Ovary (tissue), 9 donors: ENCODE data around the gene CAVIN1. TPM values are rescaled to one million over a fixed set of nuclear protein-coding genes. Genes with fewer than 3 reads are reported as not detected.
"Not testable (repeated sequence)": the region's sequence is repeated elsewhere in the genome, so short reads cannot be mapped to it uniquely, and the experiment has no call there.

Source experiments
- DNase-seq, 5 donors: peaks; one replicate each; pipeline ENCODE4 v3.0.0-alpha.2; 2019 to 2020
- H3K27ac ChIP-seq, 2 donors: fragments of 200-600 bp; one replicate each; pipeline versions ENCODE4 v1.5.1 to v1.8.0; 2019 to 2022
- H3K27me3 ChIP-seq: fragments of 200-600 bp; one replicate; pipeline ENCODE4 v1.8.0; 2022
- H3K36me3 ChIP-seq: fragments of 200-600 bp; sonication (generic); one replicate; pipeline ENCODE4 v1.5.1; 2019
- H3K4me1 ChIP-seq: one replicate; pipeline ENCODE4 v1.8.1; 2013; ENCODE audit warnings: mild to moderate bottlenecking, moderate library complexity; ENCODE audit not compliant: insufficient read depth
- H3K4me3 ChIP-seq: fragments of 200-600 bp; sonication (generic); one replicate; pipeline ENCODE4 v1.5.1; 2017
- H3K9me3 ChIP-seq, 2 donors: fragments of 200-600 bp in 1 of 2; sonication (generic) in 1 of 2; one replicate each; pipeline versions ENCODE4 v1.5.1 to v1.8.1; 2013 to 2019; ENCODE audit warnings: mild to moderate bottlenecking in 1 of 2, moderate library complexity in 1 of 2
- EP300 ChIP-seq: sonication (generic); formaldehyde crosslinking; IDR thresholded peaks from one replicate; pipeline ENCODE4 v1.6.1; 2017; ENCODE audit warnings: antibody characterized with exemption
- POLR2A ChIP-seq: fragments of 450-650 bp; IDR thresholded peaks from one replicate; pipeline ENCODE4 v1.6.1; 2017; ENCODE audit warnings: antibody characterized with exemption, mild to moderate bottlenecking, moderate library complexity
- WGBS, 3 donors: extraction: QIAGEN DNeasy Blood & Tissue Kit in 1 of 3; methylation state at CpG; one replicate each; pipeline versions ENCODE4 v1.1.5 to v1.1.7; 2013 to 2017; 5-methylcytosine and 5-hydroxymethylcytosine counted together
- intact Hi-C, 4 donors: fragments of 100-400 bp; cut with DNase I; formaldehyde crosslinking; loops; one replicate each; pipeline versions ENCODE4 v1.11.0 to v1.15.1; 2022 to 2023
- polyA plus RNA-seq, 2 donors: library from polyadenylated mRNA; stranded (reverse); fragments of 200-250 nt in 1 of 2; fragments of 350-450 nt in 1 of 2; fragmentation: Illumina TruSeq in 1 of 2; extraction: RNeasy Lipid Tissue Mini Kit (QIAGEN cat#74804) in 1 of 2; gene quantifications; one replicate each; pipeline ENCODE4 v1.2.3, GENCODE V29; 2013 to 2014
- total RNA-seq, 7 donors: library from RNA; depleted of rRNA in 2 of 7; stranded (reverse); fragments of >200 nt in 2 of 7; fragmentation: NEBNext Ultra II Directional in 3 of 7; extraction: Animal tissue kit (Norgen Biotek cat#: 25700) in 3 of 7; gene quantifications; one replicate each; pipeline versions ENCODE4 v1.1.0 to v1.2.4, GENCODE V29; 2016 to 2023
- TF ChIP-seq, protein P1 (sequence below), 3 donors: fragments of 450-650 bp in 2 of 3; fragments of 200-600 bp in 1 of 3; IDR thresholded peaks; one replicate each; pipeline versions ENCODE4 v1.5.1 to v1.8.0; 2016 to 2022; ENCODE audit warnings: antibody characterized with exemption in 3 of 3, mild to moderate bottlenecking in 1 of 3
- donor health status: DM: no; HTN: no; CAD: no; lungs with moderate emphysema.
- donor health status: DM: no; HTN: no; CAD: no.
- donor health status: Bipolar disorder and iron deficiency.
- donor health status: DM: yes; HTN: yes; CAD: no.
- donor health status: DM: no; HTN: no; CAD: no.
- donor health status: DM: yes; HTN: yes; CAD: no.

CAVIN1 gene
- total and polyA plus RNA-seq, 9 donors: 122 to 407 (median 254) TPM

GRCh38 chr17:42456223-42457106 is 33.4 kb upstream of the CAVIN1 start:
- no peaks in the 10 kb centered on the region for H3K36me3 ChIP-seq
- DNase-seq: no peak
- H3K27me3 ChIP-seq: no peaks in the 10 kb centered on the region
- intact Hi-C loops: loop anchor here in 1 of 4 donors (5.0 kb wide), 1 partner anchor 66 kb away; no protein-coding TSS in a partner anchor
- TF ChIP-seq EP300 (no peak), POLR2A (no peak)
- TF ChIP-seq, protein P1, sequence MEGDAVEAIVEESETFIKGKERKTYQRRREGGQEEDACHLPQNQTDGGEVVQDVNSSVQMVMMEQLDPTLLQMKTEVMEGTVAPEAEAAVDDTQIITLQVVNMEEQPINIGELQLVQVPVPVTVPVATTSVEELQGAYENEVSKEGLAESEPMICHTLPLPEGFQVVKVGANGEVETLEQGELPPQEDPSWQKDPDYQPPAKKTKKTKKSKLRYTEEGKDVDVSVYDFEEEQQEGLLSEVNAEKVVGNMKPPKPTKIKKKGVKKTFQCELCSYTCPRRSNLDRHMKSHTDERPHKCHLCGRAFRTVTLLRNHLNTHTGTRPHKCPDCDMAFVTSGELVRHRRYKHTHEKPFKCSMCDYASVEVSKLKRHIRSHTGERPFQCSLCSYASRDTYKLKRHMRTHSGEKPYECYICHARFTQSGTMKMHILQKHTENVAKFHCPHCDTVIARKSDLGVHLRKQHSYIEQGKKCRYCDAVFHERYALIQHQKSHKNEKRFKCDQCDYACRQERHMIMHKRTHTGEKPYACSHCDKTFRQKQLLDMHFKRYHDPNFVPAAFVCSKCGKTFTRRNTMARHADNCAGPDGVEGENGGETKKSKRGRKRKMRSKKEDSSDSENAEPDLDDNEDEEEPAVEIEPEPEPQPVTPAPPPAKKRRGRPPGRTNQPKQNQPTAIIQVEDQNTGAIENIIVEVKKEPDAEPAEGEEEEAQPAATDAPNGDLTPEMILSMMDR (IDR thresholded peaks at IDR 0.05): no peak
- no peaks in the 10 kb centered on the region for H3K9me3 ChIP-seq
- 38 to 40% (median 39%) methylated on average over 5 of the region's 5 CpGs for WGBS, 3 donors
- H3K27ac ChIP-seq: peak overlapping the region in 1 of 2 donors; percentile 18
- no peak overlapping the region for H3K4me3 ChIP-seq
- H3K4me1 ChIP-seq: peaks cover 7% of the 10 kb centered on the region

DNA sequence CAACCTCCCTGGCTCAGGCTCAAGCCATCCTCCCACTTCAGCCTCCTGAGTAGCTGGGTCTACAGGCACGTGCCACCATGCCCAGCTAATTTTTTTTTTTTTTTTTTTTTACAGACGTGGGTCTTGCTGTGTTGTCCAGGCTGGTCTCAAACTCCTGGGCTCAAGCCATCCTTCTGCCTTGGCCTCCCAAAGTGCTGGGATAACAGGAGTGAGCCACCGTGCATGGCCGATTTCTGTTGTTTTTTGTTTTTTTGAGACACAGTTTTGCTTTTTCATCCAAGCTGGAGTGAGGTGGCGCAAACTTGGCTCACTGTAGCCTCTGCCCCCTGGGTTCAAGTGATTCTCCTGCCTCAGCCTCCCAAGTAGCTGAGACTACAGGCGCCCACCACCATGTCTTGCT is 31.9 kb upstream of the CAVIN1 start:
- WGBS, 3 donors: 86 to 93% (median 86%) methylated on average over 6 of the region's 6 CpGs
- H3K27ac ChIP-seq, H3K4me1 ChIP-seq, H3K9me3 ChIP-seq, H3K4me3 ChIP-seq, H3K36me3 ChIP-seq, H3K27me3 ChIP-seq, DNase-seq: not testable (repeated sequence)
- intact Hi-C loops: loop anchor here in 1 of 4 donors (5.0 kb wide), 1 partner anchor 67 kb away; no protein-coding TSS in a partner anchor

- 43 to 87% (median 72%) methylated on average over 2 of the region's 2 CpGs for WGBS, 3 donors
- intact Hi-C loops: no loop called here
- no peak for DNase-seq
- no peak overlapping the region for H3K4me3 ChIP-seq
- TF ChIP-seq EP300 (no peak), POLR2A (no peak)
- TF ChIP-seq, protein P1 (IDR thresholded peaks at IDR 0.05): no peak
- H3K27ac ChIP-seq: no peak overlapping the region
- no peaks in the 10 kb centered on the region for H3K27me3 ChIP-seq
- no peaks in the 10 kb centered on the region for H3K4me1 ChIP-seq
- H3K36me3 ChIP-seq: no peaks in the 10 kb centered on the region
- H3K9me3 ChIP-seq: no peaks in the 10 kb centered on the region
Observed at GRCh38 chr17:42453439-42453838, 30.4 kb upstream of the CAVIN1 start.

- H3K36me3 ChIP-seq, DNase-seq, H3K4me1 ChIP-seq, H3K27me3 ChIP-seq, H3K27ac ChIP-seq, intact Hi-C loops, H3K9me3 ChIP-seq, H3K4me3 ChIP-seq: not testable (repeated sequence)
- WGBS, 3 donors: 74 to 89% (median 83%) methylated on average over 5 of the region's 5 CpGs
Observed at GRCh38 chr17:42451270-42451669, 28.2 kb upstream of the CAVIN1 start.

DNA sequence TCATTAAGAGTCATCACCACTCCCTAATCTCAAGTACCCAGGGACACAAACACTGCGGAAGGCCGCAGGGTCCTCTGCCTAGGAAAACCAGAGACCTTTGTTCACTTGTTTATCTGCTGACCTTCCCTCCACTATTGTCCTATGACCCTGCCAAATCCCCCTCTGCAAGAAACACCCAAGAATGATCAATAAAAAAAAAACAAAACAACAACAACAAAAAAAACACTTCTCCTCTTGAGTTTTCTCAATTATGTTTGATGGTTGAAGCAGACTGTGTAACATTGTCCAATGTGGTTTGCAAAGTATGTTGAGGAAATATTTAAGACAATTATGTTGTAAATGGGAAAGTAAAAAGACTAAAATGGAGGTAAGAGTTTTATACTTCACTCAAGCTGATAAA is 26.8 kb upstream of the CAVIN1 start:
- H3K27me3 ChIP-seq, H3K4me1 ChIP-seq, DNase-seq, H3K9me3 ChIP-seq, intact Hi-C loops, H3K4me3 ChIP-seq, H3K36me3 ChIP-seq, H3K27ac ChIP-seq: not testable (repeated sequence)
- 17 to 56% methylated on average over 2 of the region's 2 CpGs; no CpG with 5 or more reads in 1 of the 3 donors for WGBS, 3 donors

- whole genome bisulfite sequencing, 3 donors: 84 to 91% (median 91%) methylated on average over 21 to 26 of the region's 27 CpGs
Observed at GRCh38 chr17:42449176-42449575, 26.1 kb upstream of the CAVIN1 start.

More at GRCh38 chr17:42449176-42449575, 26.1 kb upstream of the CAVIN1 start:
- intact Hi-C loops, H3K27me3 ChIP-seq, H3K27ac ChIP-seq, H3K36me3 ChIP-seq, H3K4me3 ChIP-seq, DNase-seq, H3K9me3 ChIP-seq, H3K4me1 ChIP-seq: not testable (repeated sequence)
